AG09309 (cell line): ENCODE data around the gene PAF1.
A peak's percentile ranks its signal among the peaks of the same experiment; 100 is the strongest.

Experiments
- DNase-seq: peaks from one replicate; pipeline ENCODE4 v3.0.0-alpha.2; 2010; ENCODE audit warnings: low read depth
- H3K4me3 ChIP-seq: 2 replicates; pipeline ENCODE4 v1.5.1; 2011; ENCODE audit warnings: mild to moderate bottlenecking, low read depth, low read length, moderate library complexity; ENCODE audit not compliant: control insufficient read depth
- CTCF ChIP-seq: IDR thresholded peaks from 2 replicates; pipeline ENCODE4 v1.5.1; 2011; ENCODE audit warnings: mild to moderate bottlenecking, low read depth, low read length, inconsistent platforms; ENCODE audit not compliant: insufficient read depth, control insufficient read depth; ENCODE audit errors: missing control alignments

The PAF1 gene

GRCh38 chr19:39390751-39391437 is at the start of gene PAF1, which contains the start of gene MED29:
PAF1 (minus strand) TSS chr19:39391106; CDS start chr19:39390864, 242 bp downstream.
MED29 (plus strand) TSS chr19:39391378; CDS start chr19:39391423, 45 bp downstream.
- TF ChIP-seq CTCF = no peak
- peak; percentile 99 for DNase-seq

GRCh38 chr19:39438270-39438934 is 47.5 kb upstream of the PAF1 start:
- no peak overlapping the region for H3K4me3 ChIP-seq
- TF ChIP-seq CTCF = no peak
- DNase-seq = no peak

More at GRCh38 chr19:39390751-39391437, at the start of gene PAF1, which contains the start of gene MED29:
- peak within 1 kb of the TSS; percentile 100 for H3K4me3 ChIP-seq

GRCh38 chr19:39436350-39436716 is 45.4 kb upstream of the PAF1 start:
- no peak for DNase-seq

GRCh38 chr19:39435499-39436349 is 44.8 kb upstream of the PAF1 start, which contains the start of gene RPS16:
RPS16 (minus strand) TSS chr19:39435949; CDS start chr19:39435895, 54 bp downstream.
- peak within 1 kb of the TSS; percentile 82 for H3K4me3 ChIP-seq
- TF ChIP-seq CTCF = no peak
- peak; percentile 84 for DNase-seq

More at GRCh38 chr19:39436350-39436716, 45.4 kb upstream of the PAF1 start:
- no peak for TF ChIP-seq CTCF
- peak overlapping the region; percentile 82 for H3K4me3 ChIP-seq

GRCh38 chr19:39434123-39435076 is 43.5 kb upstream of the PAF1 start:
- no peak for DNase-seq
- TF ChIP-seq CTCF = no peak
- H3K4me3 ChIP-seq = peak overlapping the region; percentile 82
